ENCODE results near the gene ANKRD40CL.

- TF ChIP-seq CTCF (IDR thresholded peaks at IDR 0.05; ENCODE audit: low read depth, low read length) (no peak), EZH2phosphoT487 (IDR thresholded peaks at IDR 0.05; ENCODE audit: low read depth) (no peak)
Measured at GRCh38 chr17:50797135-50797810, 30.0 kb upstream of the ANKRD40CL start.

Measured in OCI-LY3 (cell line).